GM19023 (cell line): Measurements from ENCODE around the gene GNL2.
"Not testable (repeated sequence)": the region's sequence is repeated elsewhere in the genome, so short reads cannot be mapped to it uniquely, and the experiment has no call there.

Source experiments
- ATAC-seq: cut with Tn5 transposase; IDR thresholded peaks from one replicate; pipeline ENCODE4 v1.9.1; 2021; ENCODE audit warnings: mild to moderate bottlenecking, moderate library complexity; ENCODE audit not compliant: unreplicated experiment

The GNL2 gene

DNA sequence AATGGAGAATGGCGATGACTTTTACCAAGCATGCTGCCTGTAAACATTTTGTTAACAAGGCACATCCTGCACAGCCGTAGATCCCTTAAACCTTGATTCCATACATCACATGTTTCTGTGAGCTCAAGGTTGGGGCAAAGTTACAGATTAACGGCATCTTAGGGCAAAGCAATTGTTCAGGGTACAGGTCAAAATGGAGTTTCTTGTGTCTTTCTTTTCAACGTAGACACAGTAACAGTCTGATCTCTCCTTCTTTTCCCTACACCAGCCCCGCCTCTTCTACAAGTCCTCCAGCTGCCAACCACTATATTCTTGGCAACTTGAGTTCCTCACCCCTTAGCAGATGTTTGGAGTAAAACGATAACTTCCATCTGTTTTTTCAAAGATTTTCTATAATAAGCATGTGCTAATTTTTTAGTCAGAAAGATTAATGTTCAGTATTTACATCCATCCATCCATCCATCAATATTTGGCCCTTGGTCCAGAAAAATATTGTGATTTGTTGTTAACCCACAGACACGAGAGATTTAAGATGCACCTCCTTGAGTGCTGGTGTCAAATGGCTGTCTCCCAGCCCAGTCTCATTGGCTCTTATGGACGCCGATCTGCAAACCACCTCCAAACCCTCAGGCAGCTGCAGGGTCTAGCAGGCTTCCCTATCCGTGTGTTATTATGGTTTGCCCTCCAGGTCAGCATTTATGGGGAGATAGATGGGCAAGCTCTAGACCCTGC, 35.2 kb downstream of the GNL2 start:
- ATAC-seq, result no peak

DNA sequence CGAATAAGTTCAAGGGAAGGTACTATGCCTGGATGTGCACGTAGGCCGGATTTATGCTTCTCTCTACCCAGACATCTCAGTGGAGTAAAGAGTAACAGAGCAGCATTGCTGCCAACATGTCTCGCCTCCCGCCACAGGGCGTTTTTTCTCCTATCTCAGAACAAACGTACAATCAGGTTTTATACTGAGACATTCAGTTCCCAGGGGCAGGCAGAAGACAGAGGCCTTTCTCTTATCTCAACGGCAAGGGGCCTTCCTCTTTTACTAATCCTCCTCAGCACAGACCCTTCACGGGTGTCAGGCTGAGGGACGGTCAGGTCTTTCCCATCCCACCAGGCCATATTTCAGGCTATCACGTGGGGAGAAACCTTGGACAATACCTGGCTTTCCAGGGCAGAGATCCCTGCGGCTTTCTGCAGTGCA, 35.8 kb downstream of the GNL2 start:
- ATAC-seq, result not testable (repeated sequence)

DNA sequence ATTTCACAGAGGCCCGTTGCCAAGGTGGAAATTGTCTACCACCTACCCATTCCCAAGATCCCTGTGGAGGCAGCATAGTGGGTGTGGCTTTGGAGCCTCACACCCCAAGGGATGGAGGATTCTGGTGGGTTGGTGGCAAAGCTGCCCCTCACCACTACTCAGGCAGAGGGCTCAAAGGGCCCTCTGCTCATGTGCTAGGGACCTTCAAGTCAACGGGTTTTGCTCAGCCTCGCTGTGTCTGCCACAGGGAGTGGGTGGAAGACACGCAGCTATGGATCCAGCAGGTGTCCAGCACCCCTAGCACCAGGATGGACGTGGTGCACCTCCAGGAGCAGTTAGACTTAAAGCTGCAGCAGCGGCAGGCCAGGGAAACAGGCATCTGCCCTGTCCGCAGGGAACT, 36.7 kb downstream of the GNL2 start:
- ATAC-seq, result no peak

DNA sequence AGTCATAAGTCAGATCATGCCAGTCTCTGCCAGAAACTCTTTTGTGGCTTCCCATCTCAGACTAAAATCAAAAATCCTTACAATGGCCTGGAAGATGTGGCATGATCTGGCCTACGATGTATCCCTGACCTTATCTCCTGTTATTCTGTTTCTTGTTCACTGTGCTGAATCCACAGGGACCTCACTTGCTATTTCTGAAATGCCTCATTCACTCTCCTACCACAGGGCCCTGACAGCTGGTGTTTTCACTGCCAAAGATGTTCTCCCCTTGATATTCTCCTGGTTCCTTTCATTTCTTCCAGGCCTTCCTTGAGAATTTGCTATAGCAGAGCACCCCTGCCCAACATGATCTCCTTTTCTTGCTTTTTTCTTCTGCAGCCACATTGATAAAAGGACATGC, 37.3 kb downstream of the GNL2 start:
- no peak for ATAC-seq

DNA sequence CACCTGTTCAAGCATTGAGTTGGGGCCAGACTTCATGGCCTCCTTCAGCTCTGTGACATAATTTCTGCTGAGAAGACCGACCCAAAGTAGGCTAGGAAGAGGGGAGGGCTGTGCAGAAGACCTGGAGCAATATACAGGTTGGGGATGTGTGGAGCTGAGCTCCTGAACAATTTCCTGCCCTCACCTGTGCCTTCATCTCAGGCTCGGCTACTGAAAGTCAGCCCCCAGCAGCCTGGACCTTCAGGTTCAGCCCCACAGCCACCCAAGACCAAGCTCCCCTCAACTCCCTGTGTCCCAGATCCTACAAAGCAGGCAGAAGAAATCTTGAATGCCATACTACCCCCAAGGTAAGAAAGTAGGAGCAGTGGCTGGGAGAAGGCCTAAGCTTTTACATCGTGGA, 38.3 kb downstream of the GNL2 start:
- no peak for ATAC-seq

DNA sequence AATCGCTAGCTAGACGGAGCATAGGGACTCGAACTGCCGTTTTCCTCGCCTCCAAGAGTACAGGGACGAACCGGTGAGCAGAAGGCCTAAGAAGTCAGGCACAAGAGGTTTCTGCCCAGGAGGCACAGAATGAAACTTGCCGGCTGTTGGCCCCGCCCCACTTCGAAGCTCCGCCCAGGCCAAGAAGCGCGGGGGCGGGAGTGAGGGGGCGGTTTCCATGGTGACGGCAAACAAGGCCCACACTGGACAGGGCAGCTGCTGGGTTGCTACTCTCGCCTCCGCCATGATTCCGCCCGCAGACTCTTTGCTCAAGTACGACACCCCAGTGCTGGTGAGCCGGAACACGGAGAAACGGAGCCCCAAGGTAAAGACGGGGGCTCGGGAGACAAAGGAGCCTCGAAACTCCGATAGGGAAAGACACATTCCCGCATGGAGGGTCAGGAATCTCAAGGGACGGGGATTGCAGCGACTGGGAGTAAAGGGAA, 39.0 kb downstream of the GNL2 start, which contains the start of gene DNALI1:
Gene DNALI1, plus strand, starts transcription at position 229 of the 485 bp plus-strand sequence. Its CDS starts 55 bp downstream, at position 284.
- ATAC-seq, result no peak

DNA sequence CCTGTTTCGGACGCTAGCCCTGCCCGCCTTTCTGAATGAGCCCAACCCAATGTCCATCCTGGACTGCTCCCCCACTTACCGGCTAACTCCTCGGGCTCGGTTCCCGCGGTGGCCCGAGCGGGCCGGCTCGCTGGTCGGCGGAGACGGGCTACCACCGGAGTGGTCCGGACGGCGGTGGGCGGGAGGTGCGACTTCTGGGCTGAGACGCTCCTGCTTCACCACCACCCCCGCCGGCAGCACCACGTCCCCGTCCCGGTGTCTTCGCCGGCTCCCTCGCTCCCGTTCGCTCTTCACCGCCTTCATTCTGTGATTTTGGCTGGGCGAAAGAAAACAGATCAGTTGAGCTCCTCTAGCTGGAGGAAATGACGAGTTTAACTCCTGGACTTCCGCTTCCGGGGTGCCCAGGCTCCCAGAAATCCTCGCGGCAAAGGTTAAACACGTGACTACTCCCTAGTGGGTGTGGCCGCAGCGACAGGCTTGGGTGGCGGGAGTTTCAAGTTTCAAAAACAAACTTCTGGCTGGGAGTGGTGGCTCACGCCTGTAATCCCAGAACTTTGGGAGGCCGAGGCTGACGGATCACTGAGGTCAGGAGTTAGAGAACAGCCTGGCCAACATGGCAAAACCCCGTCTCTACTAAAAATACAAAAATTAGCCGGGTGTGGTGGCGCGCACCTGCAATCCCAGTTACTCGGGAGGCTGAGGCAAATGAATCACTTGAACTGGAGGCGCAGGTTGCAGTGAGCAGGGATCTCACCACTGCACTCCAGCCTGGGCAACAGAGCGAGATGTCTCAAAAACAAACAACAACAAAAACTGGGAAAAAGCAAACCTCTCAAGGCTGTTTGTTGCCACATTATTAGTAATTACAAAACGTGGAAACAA, 41.6 kb downstream of the GNL2 start, which contains the start of gene SNIP1:
Gene SNIP1, minus strand, starts transcription at position 367 of the 882 bp plus-strand sequence. Its CDS starts 64 bp downstream, at position 303.
- peak; percentile 84 for ATAC-seq

DNA sequence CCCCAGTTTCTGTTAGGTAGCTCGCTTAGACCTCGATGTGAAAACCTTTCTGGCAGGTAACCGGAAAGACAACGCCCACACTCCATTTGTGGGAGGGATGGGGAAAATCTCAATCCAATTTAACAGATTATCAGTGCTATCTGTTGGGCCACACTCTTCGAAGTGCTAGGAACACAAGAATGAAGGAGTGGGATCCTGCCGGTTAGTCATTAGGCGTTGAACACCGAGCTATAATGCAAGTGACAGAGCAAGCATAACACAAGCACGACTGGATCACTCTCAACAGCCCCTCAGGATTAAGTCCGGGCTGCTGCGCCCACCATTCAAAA, 42.2 kb downstream of the GNL2 start:
- no peak for ATAC-seq

DNA sequence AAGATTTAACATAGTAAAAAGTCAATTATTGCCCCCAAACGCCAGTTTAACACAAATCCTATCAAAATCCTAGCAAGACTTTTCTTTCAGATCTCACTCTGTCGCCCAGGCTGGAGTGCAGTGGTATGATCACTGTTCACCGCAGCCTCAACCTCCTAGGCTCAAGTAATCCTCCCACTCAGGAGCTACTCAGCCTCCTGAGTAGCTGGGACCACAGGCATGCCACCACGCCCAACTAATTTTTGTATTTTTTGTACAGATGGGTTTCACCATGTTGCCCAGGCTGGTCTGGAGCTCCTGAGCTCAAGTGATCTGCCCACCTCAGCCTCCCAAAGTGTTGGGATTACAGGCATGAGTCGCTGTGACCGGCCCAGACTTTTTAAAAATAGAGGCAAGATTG, 46.4 kb downstream of the GNL2 start:
- no peak for ATAC-seq

DNA sequence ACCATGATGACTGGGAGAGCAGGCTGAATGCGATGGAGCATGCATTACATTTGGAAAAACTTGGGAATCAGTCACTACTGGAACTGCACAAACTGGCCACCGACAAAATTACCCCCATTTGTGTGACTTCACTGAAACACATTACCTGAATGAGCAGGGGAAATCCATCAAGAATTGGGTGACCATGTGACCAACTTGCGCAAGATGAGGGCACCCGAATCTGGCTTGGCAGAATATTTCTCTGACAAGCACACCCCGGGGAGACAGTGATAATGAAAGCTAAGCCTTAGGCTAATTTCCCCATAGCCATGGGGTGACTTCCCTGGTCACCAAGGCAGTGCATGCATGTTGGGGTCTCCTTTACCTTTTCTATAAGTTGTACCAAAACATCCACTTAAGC, 50.7 kb downstream of the GNL2 start:
- ATAC-seq, result no peak

DNA sequence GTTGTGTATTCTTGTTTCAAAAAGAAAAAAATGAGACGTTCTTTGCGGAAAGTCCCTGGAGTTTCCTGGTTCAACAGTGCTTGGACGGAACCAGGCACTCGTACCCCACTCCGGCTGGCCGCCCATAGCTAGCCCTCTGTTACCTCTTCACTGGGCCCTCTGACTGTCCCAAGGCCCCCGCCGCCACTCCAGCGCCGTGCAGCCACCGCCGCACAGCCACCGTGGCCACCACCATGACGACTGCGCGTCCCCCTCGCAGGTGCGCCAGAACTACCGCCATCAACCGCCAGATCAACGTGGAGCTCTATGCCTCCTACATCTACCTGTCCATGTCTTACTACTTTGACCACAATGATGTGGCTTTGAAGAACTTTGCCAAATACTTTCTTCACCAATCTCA, 51.2 kb downstream of the GNL2 start:
- no peak for ATAC-seq

DNA sequence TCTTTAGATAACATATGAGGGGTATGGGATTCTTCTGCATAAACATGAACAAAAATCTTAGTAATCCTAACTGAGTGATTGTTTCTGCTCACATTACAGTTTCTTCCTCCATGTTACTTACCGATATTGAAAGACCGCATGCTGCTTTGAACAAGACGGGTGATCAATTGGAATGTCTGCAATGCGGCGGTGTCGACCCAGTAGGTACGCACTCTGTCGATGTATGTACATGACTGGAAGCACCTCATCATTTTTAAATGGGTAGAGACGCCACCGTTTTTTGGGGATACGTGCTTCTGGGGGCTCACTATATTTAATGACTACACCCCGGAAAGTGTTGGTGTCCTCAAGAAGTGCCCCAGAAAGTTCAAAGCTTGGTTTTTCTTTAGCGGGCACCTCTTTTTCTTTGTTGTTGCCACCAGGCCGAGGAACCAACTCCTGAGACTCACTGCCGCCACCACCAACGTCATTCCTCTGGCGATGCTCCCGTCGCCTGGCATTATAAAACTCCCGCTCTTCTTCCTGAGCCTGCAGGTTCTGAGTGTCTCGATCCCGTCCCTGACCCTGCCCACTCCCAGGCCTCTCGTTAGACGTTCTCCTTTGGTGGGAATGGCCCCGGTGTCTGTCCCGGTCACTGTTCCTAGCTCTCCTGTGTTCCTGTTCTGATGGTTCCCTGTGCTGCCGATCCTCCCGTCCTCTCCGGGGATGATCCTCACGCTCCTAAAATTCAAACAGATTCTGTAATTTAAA, 55.5 kb downstream of the GNL2 start:
- no peak for ATAC-seq

DNA sequence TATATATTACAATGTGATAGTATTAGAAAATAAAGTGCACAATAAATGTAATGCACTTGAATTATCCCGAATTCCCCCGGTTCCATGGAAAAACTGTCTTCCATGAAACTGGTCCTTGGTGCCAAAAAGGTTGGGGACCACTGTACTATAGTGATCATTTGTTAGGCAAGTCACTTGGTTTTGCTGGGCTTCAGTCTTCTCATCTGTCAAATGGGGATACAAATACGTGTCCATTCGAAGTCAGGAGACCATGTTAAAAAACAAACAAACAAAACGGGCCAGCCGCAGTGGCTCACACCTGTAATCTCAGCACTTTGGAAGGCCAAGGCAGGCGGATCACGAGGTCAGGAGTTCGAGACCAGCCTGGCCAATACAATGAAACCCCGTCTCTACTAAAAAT, 56.6 kb downstream of the GNL2 start:
- not testable (repeated sequence) for ATAC-seq

DNA sequence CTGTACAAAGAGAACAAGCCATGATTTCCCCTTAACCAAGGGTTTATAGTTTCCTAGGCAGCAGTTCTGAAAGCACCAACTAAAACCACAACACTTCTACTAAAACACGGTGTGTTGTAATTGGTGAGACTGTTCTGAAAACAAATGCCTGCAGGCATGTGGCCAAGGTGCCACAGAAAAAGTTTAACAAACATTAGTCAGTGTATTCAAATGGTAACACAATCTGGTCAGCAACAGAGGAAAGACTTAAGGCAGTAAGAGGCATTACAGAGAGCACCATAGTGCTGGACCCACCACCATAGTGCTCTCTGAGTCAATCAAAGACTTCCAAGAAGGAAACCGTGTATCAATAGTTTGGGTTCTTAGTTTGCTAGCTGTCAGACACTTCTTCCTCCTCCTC, 58.4 kb downstream of the GNL2 start:
- ATAC-seq, result no peak

DNA sequence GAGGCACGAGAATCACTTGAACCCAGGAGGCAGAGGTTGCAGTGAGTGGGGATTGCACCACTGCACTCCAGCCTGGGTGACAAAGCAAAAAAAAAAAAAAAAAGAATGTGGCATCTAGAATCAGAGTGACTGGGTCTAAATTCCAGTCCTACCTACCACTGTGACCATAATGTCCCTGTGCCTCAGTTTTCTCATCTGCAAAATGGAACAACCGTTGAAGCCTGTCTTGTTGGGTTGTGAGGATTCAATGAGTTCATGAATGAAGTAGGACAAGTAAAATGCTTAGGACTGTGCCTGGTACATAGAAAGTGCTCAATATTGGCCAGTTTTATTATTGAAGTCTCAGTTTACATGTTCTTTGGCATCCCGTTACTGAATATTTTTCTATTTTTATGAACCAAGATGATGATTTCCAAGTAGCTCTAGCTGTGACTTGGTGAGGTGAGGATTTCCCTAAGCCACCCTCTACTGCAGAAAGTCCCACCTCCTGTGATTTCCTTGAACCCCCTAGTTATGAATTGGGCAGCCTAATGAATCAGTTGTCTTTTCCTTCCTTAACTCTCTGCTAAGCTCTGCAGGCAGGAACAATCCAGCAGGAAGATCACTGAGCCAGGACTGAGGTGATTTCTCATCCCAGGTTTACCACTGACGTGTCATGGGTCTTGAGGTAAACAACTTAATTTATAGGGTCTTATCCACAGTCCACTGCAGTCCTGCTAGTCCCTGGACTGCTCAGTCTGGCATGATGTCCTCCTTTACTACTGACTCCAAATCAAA, 62.2 kb downstream of the GNL2 start:
- no peak for ATAC-seq

DNA sequence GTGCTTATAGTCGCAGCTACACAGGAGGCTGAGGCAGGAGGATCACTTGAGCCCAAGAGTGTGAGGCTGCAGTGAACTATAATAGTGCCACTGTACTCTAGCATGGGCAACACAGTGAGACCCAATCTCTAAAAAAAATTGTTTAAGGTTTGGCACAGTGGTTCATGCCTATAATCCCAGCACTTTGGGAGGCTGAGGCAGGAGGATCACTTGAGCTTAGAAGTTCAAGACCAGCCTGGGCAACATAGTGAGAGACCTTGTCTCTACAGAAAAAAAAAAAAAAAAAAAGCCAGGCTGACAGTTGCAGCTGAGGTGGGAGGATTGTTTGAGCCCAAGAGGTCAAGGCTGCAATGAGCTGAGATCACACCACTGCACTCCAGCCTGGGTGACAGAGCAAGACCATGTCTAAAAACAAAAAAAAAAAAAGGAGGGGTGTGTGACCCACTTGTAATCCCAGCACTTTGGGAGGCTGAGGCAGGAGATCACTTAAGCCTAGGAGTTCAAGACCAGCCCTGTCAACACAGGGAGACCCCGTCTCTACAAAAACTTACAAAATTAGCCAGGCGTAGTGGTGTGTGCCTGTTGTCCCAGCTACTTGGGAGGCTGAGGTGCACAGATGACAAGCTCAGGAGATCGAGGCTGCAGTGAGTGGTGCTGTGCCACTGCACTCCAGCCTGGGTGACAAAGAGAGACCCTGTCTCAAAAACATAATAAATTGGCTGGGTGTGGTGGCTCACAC, 63.1 kb downstream of the GNL2 start:
- ATAC-seq, result not testable (repeated sequence)

DNA sequence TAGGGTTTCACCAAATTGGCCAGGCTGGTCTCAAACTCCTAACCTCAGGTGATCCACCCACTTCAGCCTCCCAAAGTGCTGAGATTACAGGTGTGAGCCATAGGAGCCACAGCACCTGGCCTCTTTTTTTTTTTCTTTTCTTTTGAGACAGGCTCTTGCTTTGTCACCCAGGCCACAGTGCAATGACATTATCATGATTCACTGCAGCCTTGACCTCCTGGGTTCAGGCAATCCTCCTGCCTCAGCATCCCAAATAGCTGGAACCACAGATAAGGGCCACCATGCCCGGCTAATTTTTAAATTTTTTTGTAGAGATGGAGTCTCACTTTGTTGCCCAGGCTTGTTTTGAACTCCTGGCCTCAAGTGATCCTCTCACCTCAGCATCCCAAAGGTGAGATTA, 65.8 kb downstream of the GNL2 start:
- not testable (repeated sequence) for ATAC-seq

DNA sequence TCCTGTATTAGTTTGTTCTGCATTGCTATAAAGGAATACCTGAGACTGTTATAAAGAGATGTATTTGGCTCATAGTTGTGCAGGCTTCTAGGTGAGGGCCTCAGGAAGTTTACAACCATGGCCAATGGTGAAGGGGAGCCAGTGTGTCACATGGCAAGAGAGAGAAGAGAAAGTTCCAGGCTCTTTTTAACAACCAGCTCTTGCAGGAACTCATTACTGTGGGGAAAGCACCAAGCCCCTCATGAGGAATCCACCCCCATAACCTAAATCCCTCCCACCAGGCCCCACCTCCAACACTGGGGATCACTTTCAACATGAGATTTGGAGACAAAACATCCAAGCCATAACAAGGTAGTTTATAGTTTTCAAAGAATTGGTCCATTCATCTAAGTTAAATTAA, 76.1 kb downstream of the GNL2 start:
- no peak for ATAC-seq

DNA sequence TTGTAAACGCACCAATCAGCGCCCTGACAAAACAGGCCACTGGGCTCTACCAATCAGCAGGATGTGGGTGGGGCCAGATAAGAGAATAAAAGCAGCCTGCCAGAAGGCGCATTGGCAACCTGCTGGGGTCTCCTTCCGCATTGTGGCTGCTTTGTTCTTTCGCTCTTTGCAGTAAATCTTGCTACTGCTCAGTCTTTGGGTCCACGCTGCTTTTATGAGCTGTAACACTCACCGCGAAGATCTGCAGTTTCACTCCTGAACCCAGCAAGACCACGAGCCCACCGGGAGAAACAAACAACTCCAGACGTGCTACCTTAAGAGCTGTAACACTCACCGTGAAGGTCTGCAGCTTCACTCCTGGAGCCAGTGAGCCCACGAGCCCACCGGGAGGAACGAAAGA, 76.8 kb downstream of the GNL2 start:
- not testable (repeated sequence) for ATAC-seq

DNA sequence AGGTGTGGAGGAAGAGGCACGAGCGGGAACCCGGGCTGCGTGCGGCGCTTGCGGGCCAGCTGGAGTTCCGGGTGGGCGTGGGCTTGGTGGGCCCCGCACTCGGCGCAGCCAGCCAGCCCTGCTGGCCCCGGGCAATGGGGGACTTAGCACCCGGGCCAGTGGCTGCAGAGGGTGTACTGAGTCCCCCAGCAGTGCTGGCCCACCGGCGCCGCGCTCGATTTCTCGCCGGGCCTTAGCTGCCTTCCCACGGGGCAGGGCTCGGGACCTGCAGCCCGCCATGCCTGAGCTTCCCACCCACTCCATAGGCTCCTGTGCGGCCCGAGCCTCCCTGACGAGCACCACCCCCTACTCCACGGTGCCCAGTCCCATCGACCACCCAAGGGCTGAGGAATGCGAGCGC, 77.5 kb downstream of the GNL2 start:
- not testable (repeated sequence) for ATAC-seq
